GM23248 (cell line): ENCODE measurements around the gene TMEM52B. TPM values are rescaled to one million over a fixed set of nuclear protein-coding genes. Genes with fewer than 3 reads are reported as not detected.

Experiments used
- DNase-seq: peaks from one replicate; pipeline ENCODE4 v3.0.0-alpha.2; 2015
- H2AFZ ChIP-seq: fragments of 200-600 bp; sonication (generic); 2 replicates; pipeline ENCODE4 v1.6.1; 2016; ENCODE audit warnings: antibody characterized with exemption
- H3F3A ChIP-seq: fragments of 200-600 bp; sonication (generic); 2 replicates; pipeline ENCODE4 v1.6.1; 2016; ENCODE audit warnings: mild to moderate bottlenecking, antibody characterized with exemption, mixed run types; ENCODE audit not compliant: insufficient read depth
- H3K27ac ChIP-seq: fragments of 200-600 bp; sonication (generic); 2 replicates; pipeline ENCODE4 v1.5.1; 2016; ENCODE audit warnings: mild to moderate bottlenecking
- H3K27me3 ChIP-seq: fragments of 200-600 bp; sonication (generic); replicated peaks from 2 replicates; pipeline ENCODE4 v1.6.1; 2016; ENCODE audit warnings: mild to moderate bottlenecking; ENCODE audit not compliant: insufficient read depth
- H3K36me3 ChIP-seq: fragments of 200-600 bp; sonication (generic); 2 replicates; pipeline ENCODE4 v1.6.1; 2016; ENCODE audit warnings: low read depth, mild to moderate bottlenecking
- H3K4me1 ChIP-seq: fragments of 200-600 bp; sonication (generic); 2 replicates; pipeline ENCODE4 v1.6.1; 2016; ENCODE audit warnings: mild to moderate bottlenecking; ENCODE audit not compliant: insufficient read depth
- H3K4me2 ChIP-seq: fragments of 200-600 bp; sonication (generic); one replicate; pipeline ENCODE4 v1.6.1; 2016; ENCODE audit warnings: mild to moderate bottlenecking; ENCODE audit not compliant: unreplicated experiment
- H3K4me3 ChIP-seq: fragments of 200-600 bp; sonication (generic); 2 replicates; pipeline ENCODE4 v1.5.1; 2016; ENCODE audit warnings: mild to moderate bottlenecking
- H3K79me2 ChIP-seq: fragments of 200-600 bp; sonication (generic); 2 replicates; pipeline ENCODE4 v1.6.1; 2016; ENCODE audit warnings: mild to moderate bottlenecking; ENCODE audit not compliant: insufficient read depth
- H3K9ac ChIP-seq: fragments of 200-600 bp; sonication (generic); 2 replicates; pipeline ENCODE4 v1.6.1; 2016; ENCODE audit warnings: mild to moderate bottlenecking
- H3K9me2 ChIP-seq: fragments of 200-600 bp; sonication (generic); 2 replicates; pipeline ENCODE4 v1.6.1; 2016; ENCODE audit warnings: mixed run types, mild to moderate bottlenecking, moderate library complexity; ENCODE audit not compliant: insufficient read depth
- H3K9me3 ChIP-seq: fragments of 200-600 bp; sonication (generic); one replicate; pipeline ENCODE4 v1.6.1; 2017; ENCODE audit warnings: low read depth
- H4K20me1 ChIP-seq: fragments of 200-600 bp; sonication (generic); 2 replicates; pipeline ENCODE4 v1.6.0; 2016; ENCODE audit not compliant: insufficient read depth
- EZH2 ChIP-seq: fragments of 200-600 bp; sonication (generic); IDR thresholded peaks from 2 replicates; pipeline ENCODE4 v1.6.1; 2018; ENCODE audit warnings: antibody characterized with exemption, mild to moderate bottlenecking; ENCODE audit not compliant: insufficient read depth, poor library complexity, severe bottlenecking
- EZH2phosphoT487 ChIP-seq: fragments of 200-600 bp; sonication (generic); IDR thresholded peaks from 2 replicates; pipeline ENCODE4 v1.6.1; 2018; ENCODE audit warnings: antibody characterized with exemption, moderate library complexity, mild to moderate bottlenecking, low read depth; ENCODE audit not compliant: insufficient read depth
- WGBS, 2 experiments: methylation state at CpG; one replicate each; pipeline ENCODE4 v1.1.6; 2015 to 2017; ENCODE audit warnings: low lambda C conversion rate in 2 of 2, low coverage in 1 of 2; ENCODE audit errors: missing lambda C conversion rate in 2 of 2; 5-methylcytosine and 5-hydroxymethylcytosine counted together
- in situ Hi-C: fragments of 300-500 bp; cut with MboI; formaldehyde crosslinking; loops from 2 replicates; pipeline ENCODE4 v1.15.0; 2020
- polyA plus RNA-seq: library from polyadenylated mRNA; unstranded; fragments of >200 nt; fragmentation: Nextera tagmentation; extraction: Ambion mirVana; gene quantifications from 2 replicates; pipeline ENCODE4 v1.2.1, GENCODE V29; 2016
- total RNA-seq: library from RNA; depleted of rRNA; stranded (reverse); fragments of >200 nt; shearing (Covaris generic); gene quantifications from 2 replicates; pipeline ENCODE4 v1.2.3, GENCODE V29; 2014

Gene TMEM52B
- total and polyA plus RNA-seq, 2 experiments from 2014 or later, result 0.25 to 6.7 TPM

- no peak for DNase-seq
- Histone ChIP-seq H3K4me2 (no peak overlapping the region), H3K9ac (no peak overlapping the region), H2AFZ (no peak overlapping the region), H3F3A (peaks cover 25% of the 10 kb centered on the region), H3K27me3 (no peaks in the 10 kb centered on the region), H3K27ac (no peak overlapping the region), H3K36me3 (peaks cover 32% of the 10 kb centered on the region), H3K4me3 (no peak overlapping the region), H4K20me1 (no peaks in the 10 kb centered on the region), H3K4me1 (no peaks in the 10 kb centered on the region), H3K9me2 (no peaks in the 10 kb centered on the region), H3K79me2 (peaks cover 6% of the 10 kb centered on the region; the same call in 1 of the 2 replicates), H3K9me3 (no peaks in the 10 kb centered on the region)
- TF ChIP-seq EZH2phosphoT487 (no peak), EZH2 (no peak)
- 93 to 95% methylated on average over 6 of the region's 6 CpGs for WGBS, 2 experiments
- in situ Hi-C loops, result no loop called here
Measured at GRCh38 chr12:10226086-10226485, 47.3 kb downstream of the TMEM52B start.

- TF ChIP-seq EZH2 (no peak), EZH2phosphoT487 (no peak)
Measured at GRCh38 chr12:10226731-10227130, 47.9 kb downstream of the TMEM52B start.

GRCh38 chr12:10227648-10228047 is 48.8 kb downstream of the TMEM52B start:
- H3K9ac ChIP-seq, result no peak overlapping the region
- WGBS, 2 experiments, result 37 to 50% methylated on average over 1 of the region's 1 CpG
- no peaks in the 10 kb centered on the region for H3K9me2 ChIP-seq
- H3K4me2 ChIP-seq, result no peak overlapping the region
- DNase-seq, result no peak
- peaks cover 17% of the 10 kb centered on the region for H3K36me3 ChIP-seq
- no peaks in the 10 kb centered on the region for H3K27me3 ChIP-seq
- peaks cover 16% of the 10 kb centered on the region for H3F3A ChIP-seq
- no peaks in the 10 kb centered on the region for H4K20me1 ChIP-seq
- no peaks in the 10 kb centered on the region for H3K9me3 ChIP-seq
- in situ Hi-C loops, result no loop called here
- no peak overlapping the region for H3K4me3 ChIP-seq
- TF ChIP-seq EZH2 (no peak), EZH2phosphoT487 (no peak)
- H2AFZ ChIP-seq, result no peak overlapping the region
- H3K79me2 ChIP-seq, result no peaks in the 10 kb centered on the region
- H3K4me1 ChIP-seq, result no peaks in the 10 kb centered on the region
- H3K27ac ChIP-seq, result no peak overlapping the region

More at GRCh38 chr12:10226731-10227130, 47.9 kb downstream of the TMEM52B start:
- Histone ChIP-seq H3K9ac (no peak overlapping the region), H3K4me3 (no peak overlapping the region), H3K79me2 (peaks cover under 1% of the 10 kb centered on the region; the same call in 1 of the 2 replicates), H3K4me1 (no peaks in the 10 kb centered on the region), H3K36me3 (peaks cover 26% of the 10 kb centered on the region), H4K20me1 (no peaks in the 10 kb centered on the region), H3K9me2 (no peaks in the 10 kb centered on the region), H3K27ac (no peak overlapping the region), H3K27me3 (no peaks in the 10 kb centered on the region), H3K9me3 (no peaks in the 10 kb centered on the region), H3K4me2 (no peak overlapping the region), H2AFZ (no peak overlapping the region), H3F3A (peaks cover 22% of the 10 kb centered on the region)
- in situ Hi-C loops, result no loop called here
- no peak for DNase-seq
- WGBS, 2 experiments, result 10 to 19% methylated on average over 1 of the region's 1 CpG

- no peak overlapping the region for H3K4me3 ChIP-seq
- TF ChIP-seq EZH2phosphoT487 (no peak), EZH2 (no peak)
- in situ Hi-C loops, result loop anchor here (10.0 kb wide), 1 partner anchor 520 kb away; no protein-coding TSS in a partner anchor
Measured at GRCh38 chr12:10234562-10234961, 55.7 kb downstream of the TMEM52B start.

More at GRCh38 chr12:10234562-10234961, 55.7 kb downstream of the TMEM52B start:
- Histone ChIP-seq H3K9me3 (no peaks in the 10 kb centered on the region), H2AFZ (no peak overlapping the region), H3F3A (no peaks in the 10 kb centered on the region), H3K27ac (no peak overlapping the region), H3K36me3 (no peaks in the 10 kb centered on the region), H3K79me2 (no peaks in the 10 kb centered on the region), H3K4me2 (no peak overlapping the region), H3K9me2 (no peaks in the 10 kb centered on the region), H4K20me1 (no peaks in the 10 kb centered on the region), H3K9ac (no peak overlapping the region), H3K4me1 (no peaks in the 10 kb centered on the region), H3K27me3 (no peaks in the 10 kb centered on the region)
- no peak for DNase-seq
